ENCODE measurements around the gene CCL19.

CCL19 gene

GRCh38 chr9:34693560-34693959 is 2.5 kb upstream of the CCL19 start:
- no peak for DNase-seq

GRCh38 chr9:34691936-34692315 is 850 bp upstream of the CCL19 start:
- DNase-seq = no peak

GRCh38 chr9:34689512-34689911 is 1.6 kb downstream of the CCL19 start:
- no peak for DNase-seq

GRCh38 chr9:34689116-34689470 is 2.0 kb downstream of the CCL19 start:
- no peak for DNase-seq

- no peak for DNase-seq
Observed at GRCh38 chr9:34688329-34689115, 2.6 kb downstream of the CCL19 start.

GRCh38 chr9:34687276-34688030 is 3.6 kb downstream of the CCL19 start:
- DNase-seq = no peak

GRCh38 chr9:34686732-34687131 is 4.3 kb downstream of the CCL19 start:
- no peak for DNase-seq

- DNase-seq = no peak
Observed at GRCh38 chr9:34686231-34686630, 4.8 kb downstream of the CCL19 start.

GRCh38 chr9:34685591-34685990 is 5.5 kb downstream of the CCL19 start:
- DNase-seq = no peak

- DNase-seq = no peak
Observed at GRCh38 chr9:34684816-34685215, 6.3 kb downstream of the CCL19 start.

GRCh38 chr9:34684145-34684544 is 6.9 kb downstream of the CCL19 start:
- DNase-seq = no peak

GRCh38 chr9:34675869-34676268 is 15.2 kb downstream of the CCL19 start:
- DNase-seq = no peak

- peak; percentile 11 to 78 for DNase-seq
Observed at GRCh38 chr9:34675048-34675714, 15.9 kb downstream of the CCL19 start.

GRCh38 chr9:34674440-34674839 is 16.6 kb downstream of the CCL19 start:
- no peak for DNase-seq

- no peak for DNase-seq
Observed at GRCh38 chr9:34671307-34671706, 19.8 kb downstream of the CCL19 start.

- DNase-seq = no peak
Observed at GRCh38 chr9:34669809-34670562, 21.1 kb downstream of the CCL19 start.

GRCh38 chr9:34665381-34666250 is 25.5 kb downstream of the CCL19 start:
- peak; percentile 51 to 85 for DNase-seq

GRCh38 chr9:34665067-34665380 is 26.1 kb downstream of the CCL19 start:
- no peak for DNase-seq

- peak in 1 of 2 donors; percentile 49 for DNase-seq
Observed at GRCh38 chr9:34664281-34665066, 26.6 kb downstream of the CCL19 start.

- no peak for DNase-seq
Observed at GRCh38 chr9:34663303-34663605, 27.8 kb downstream of the CCL19 start.

- no peak for DNase-seq
Observed at GRCh38 chr9:34662526-34663302, 28.4 kb downstream of the CCL19 start, which contains the start of gene CCL27. TSS of gene CCL27 (minus strand) at chr9:34662657. CDS start at chr9:34662633, 24 bp downstream.
